Measurements from ENCODE around the gene UTP20.

DNA sequence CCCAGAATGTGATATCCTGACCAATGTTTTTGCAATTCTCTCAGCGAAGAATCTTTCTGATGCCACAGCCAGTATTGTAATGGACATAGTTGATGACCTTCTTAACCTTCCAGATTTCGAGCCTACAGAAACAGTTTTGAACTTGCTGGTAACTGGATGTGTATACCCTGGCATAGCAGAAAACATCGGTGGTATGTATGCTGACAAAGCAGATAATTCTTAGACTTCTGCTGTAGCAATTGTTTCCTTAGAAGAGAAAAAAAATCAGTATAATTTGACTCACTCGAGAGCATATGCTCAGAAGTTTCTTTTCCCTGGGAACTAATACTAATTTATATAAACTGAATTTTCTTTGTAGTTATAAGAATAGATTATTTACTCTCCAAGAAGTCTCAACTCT is 58.2 kb downstream of the UTP20 start:
- TF ChIP-seq, protein P1, sequence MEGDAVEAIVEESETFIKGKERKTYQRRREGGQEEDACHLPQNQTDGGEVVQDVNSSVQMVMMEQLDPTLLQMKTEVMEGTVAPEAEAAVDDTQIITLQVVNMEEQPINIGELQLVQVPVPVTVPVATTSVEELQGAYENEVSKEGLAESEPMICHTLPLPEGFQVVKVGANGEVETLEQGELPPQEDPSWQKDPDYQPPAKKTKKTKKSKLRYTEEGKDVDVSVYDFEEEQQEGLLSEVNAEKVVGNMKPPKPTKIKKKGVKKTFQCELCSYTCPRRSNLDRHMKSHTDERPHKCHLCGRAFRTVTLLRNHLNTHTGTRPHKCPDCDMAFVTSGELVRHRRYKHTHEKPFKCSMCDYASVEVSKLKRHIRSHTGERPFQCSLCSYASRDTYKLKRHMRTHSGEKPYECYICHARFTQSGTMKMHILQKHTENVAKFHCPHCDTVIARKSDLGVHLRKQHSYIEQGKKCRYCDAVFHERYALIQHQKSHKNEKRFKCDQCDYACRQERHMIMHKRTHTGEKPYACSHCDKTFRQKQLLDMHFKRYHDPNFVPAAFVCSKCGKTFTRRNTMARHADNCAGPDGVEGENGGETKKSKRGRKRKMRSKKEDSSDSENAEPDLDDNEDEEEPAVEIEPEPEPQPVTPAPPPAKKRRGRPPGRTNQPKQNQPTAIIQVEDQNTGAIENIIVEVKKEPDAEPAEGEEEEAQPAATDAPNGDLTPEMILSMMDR (IDR thresholded peaks at IDR 0.05): no peak
- no peak for TF ChIP-seq POLR2A (IDR thresholded peaks at IDR 0.05)
